ENCODE measurements around the gene HMCN2.

DNA sequence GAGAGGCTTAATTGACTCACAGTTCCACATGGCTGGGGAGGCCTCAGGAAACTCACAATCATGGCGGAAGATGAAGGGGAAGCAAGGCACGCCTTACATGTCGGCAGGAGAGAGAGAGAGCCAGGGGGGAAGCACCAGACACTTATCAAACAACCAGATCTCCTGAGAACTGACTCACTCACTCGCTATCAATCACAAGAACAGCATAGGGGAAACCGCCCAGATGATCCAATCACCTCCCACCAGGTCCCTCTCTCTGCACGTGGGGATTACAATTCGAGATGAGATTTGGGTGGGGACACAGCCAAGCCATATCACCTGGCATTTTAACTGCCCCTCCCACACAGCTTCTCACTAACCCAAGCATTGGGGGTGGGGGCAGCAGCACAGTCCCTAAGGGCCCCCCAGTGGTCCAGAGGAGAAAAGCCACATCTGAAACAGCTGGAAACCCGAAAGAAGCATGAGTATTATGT is 103.1 kb downstream of the HMCN2 start:
- TF ChIP-seq YY1 (IDR thresholded peaks at IDR 0.05; ENCODE audit: insufficient read depth, insufficient read length) (no peak), SUZ12 (IDR thresholded peaks at IDR 0.05; ENCODE audit: extremely low read depth, insufficient read depth, insufficient read length) (no peak), ZNF274 (IDR thresholded peaks at IDR 0.05; ENCODE audit: low read depth, low read length) (no peak)
